Loucy (cell line): Measurements from ENCODE around the gene AP1S1.

ENCODE experiments used
- EZH2phosphoT487 ChIP-seq: fragments of 200-600 bp; IDR thresholded peaks from 2 replicates; pipeline ENCODE4 v1.6.1; 2018; ENCODE audit warnings: antibody characterized with exemption, mild to moderate bottlenecking, moderate library complexity, borderline replicate concordance
- TF ChIP-seq, protein P1 (sequence below): fragments of 200-600 bp; sonication (generic); conservative IDR thresholded peaks from 2 replicates; pipeline ENCODE4 v1.5.1; 2014; ENCODE audit warnings: mild to moderate bottlenecking, antibody characterized with exemption, low read length

DNA sequence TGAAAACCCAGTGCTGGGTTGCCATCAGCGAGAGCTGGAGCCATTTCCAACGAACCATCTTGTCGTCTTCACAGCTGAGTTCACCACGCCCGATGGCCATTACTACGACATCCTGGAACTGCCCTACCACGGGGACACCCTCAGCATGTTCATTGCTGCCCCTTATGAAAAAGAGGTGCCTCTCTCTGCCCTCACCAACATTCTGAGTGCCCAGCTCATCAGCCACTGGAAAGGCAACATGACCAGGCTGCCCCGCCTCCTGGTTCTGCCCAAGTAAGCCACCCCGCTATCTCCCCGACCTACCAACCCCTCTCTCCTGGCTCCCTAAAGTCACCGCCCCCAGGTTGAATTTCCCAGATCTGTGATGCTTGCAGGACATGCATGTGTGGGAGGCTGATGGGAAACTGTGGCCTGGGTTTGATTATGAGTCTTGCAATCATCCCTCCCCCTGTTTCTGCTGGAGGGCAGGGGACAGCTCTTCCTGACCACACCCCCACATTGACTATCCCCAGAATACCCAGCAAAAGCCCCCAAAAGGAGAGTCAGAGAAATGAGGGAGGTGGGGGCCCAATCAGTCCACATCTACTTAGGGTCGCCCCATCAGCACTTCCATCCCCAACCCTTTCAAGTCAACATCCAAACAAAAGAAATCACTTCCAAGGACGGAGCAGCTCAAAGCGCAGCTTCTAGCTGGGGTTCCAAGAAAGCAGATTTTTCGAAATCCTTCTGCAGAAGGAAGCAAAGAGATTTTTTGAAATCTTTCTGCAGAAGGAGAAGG is 20.5 kb upstream of the AP1S1 start:
- TF ChIP-seq EZH2phosphoT487: no peak
- TF ChIP-seq, protein P1, sequence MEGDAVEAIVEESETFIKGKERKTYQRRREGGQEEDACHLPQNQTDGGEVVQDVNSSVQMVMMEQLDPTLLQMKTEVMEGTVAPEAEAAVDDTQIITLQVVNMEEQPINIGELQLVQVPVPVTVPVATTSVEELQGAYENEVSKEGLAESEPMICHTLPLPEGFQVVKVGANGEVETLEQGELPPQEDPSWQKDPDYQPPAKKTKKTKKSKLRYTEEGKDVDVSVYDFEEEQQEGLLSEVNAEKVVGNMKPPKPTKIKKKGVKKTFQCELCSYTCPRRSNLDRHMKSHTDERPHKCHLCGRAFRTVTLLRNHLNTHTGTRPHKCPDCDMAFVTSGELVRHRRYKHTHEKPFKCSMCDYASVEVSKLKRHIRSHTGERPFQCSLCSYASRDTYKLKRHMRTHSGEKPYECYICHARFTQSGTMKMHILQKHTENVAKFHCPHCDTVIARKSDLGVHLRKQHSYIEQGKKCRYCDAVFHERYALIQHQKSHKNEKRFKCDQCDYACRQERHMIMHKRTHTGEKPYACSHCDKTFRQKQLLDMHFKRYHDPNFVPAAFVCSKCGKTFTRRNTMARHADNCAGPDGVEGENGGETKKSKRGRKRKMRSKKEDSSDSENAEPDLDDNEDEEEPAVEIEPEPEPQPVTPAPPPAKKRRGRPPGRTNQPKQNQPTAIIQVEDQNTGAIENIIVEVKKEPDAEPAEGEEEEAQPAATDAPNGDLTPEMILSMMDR: no peak
